Right hindlimb (tissue), 1 donor: ENCODE measurements around the gene TBX4.
"Not testable (repeated sequence)": the region's sequence is repeated elsewhere in the genome, so short reads cannot be mapped to it uniquely, and the experiment has no call there.

Experiments
- DNase-seq: peaks from one replicate; pipeline ENCODE4 v3.0.0-alpha.2; 2018

Gene TBX4

DNA sequence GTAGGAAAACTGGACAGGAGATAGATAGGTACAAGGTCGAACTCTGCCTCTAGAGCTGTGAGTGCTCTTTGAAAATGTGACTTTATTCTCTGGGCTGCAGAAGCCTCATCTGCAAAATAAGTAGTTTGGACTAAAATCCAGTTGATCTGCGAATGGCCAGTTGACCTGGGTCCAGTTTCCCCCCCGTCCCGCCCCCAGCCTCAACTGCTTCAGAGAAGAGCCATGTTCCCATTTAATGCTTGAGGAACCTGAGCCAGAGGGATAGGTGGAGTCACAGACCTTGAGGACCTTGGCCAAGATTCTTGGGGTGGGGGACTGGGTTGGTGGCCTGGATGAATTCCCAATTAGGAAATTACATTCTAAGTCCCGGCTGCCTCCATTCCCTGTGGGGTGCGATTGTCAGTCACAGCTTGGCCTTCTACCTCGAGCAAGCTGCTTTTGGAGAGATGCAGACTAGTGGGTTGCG is 38.5 kb upstream of the TBX4 start:
- peak; percentile 26 for DNase-seq

DNA sequence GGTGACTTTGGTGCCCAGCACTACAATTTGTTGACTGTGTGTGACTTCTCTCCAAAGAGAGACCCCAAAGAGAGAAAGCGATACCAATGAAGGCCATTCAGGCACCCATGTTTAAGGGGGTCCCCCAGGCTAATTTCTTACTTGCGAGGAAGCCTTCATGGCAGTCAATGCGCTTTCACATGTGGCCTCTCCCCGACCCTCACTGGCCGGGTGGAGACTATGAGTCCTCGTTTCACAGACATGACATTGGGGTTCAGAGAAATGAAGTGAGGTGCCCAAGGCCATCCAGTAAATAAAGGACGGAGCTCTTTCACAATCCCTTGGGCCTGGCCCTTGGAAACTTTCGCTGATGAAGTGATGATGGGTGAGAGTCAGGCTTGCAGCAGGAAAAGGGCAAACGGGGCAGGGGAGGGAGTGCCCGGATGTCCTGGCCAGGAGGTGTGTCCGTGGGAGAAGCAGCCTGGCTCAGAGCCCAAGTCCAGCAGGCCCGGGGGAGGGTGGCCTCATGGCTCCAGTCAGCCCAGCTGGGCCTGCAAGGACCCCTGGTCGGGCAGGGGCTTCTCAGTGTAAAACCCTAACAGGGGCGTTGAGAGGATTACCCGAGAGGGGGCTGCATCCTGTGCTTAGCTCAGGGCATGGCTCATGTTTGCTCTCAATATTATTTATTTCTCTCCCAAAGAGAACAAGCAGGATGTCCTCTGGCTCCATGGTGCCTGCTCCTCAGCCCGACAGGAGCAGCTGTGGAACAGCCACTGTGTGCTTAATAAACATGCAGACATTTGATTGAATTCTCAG is 37.9 kb upstream of the TBX4 start:
- peak; percentile 46 for DNase-seq

DNA sequence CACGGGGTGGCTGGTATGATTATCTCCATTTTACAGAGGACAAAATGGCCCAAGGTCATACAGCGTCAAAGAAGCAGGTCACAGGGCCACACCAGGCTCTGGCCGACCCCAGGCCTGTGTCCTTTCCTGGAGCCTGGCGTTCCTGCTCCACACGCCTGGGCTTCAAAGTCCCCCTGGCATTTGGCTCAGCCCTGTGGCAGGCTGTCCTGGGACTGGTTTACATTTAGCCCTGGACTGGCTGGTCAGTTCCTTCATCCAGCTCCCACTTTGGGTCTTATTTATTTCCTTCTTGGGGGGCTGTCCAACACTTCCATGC is 37.3 kb upstream of the TBX4 start:
- DNase-seq = no peak

DNA sequence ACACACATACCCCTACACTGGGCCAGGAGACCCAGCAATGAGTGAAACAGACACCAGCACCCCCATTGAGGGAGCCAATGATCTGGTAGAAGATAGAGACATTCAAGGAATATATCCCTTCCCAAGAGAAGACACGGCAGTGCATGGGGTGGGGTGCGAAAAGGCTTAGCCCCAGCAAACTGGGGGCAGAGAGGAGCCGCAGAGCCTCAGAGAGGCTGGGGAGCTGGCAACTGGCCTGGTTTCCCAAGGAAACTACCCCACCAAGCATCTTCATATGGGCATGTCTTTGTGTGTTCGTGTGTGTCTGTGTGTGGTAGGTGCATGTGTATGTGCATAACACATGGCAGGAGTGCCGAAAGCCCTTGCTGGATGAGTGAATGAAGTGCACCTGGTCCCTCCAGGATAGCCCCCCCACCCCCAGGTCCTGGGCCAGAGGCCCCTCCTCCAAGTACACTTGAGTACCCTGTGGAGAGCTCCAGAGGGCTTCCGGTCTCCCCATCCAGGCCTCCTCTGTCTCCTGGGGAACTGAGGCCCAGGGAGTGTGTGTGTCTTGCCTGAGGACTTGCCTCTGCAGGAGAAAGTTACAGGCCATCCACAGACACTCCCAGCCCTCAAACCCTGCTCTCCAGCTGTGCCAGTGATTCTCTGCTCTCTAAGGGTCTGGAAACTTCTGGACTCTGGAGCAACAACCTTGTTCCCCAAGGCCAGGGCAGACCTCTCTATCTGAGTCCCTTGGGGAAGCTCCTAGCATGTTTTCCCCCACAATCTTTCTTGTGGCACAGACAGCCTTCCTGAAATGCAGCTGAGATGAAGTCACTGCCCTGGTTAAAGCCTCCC is 36.6 kb upstream of the TBX4 start:
- peak; percentile 31 for DNase-seq

DNA sequence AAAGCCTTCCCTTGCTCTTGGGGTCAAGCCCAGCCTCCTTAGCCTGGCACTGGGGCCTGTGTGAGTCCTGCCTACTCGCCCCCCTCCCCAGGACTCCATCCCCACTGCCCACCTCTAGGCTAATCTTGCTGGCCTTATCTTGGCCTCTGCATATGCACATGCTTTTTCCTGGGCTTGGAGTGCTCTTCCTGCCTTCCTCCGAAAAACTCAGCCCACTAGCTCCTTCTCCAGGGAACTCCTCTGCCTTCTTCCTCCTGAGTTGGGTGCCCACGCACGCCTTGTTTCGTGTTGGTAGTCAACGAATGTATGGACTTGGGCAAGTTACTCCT is 36.0 kb upstream of the TBX4 start:
- peak; percentile 28 for DNase-seq

DNA sequence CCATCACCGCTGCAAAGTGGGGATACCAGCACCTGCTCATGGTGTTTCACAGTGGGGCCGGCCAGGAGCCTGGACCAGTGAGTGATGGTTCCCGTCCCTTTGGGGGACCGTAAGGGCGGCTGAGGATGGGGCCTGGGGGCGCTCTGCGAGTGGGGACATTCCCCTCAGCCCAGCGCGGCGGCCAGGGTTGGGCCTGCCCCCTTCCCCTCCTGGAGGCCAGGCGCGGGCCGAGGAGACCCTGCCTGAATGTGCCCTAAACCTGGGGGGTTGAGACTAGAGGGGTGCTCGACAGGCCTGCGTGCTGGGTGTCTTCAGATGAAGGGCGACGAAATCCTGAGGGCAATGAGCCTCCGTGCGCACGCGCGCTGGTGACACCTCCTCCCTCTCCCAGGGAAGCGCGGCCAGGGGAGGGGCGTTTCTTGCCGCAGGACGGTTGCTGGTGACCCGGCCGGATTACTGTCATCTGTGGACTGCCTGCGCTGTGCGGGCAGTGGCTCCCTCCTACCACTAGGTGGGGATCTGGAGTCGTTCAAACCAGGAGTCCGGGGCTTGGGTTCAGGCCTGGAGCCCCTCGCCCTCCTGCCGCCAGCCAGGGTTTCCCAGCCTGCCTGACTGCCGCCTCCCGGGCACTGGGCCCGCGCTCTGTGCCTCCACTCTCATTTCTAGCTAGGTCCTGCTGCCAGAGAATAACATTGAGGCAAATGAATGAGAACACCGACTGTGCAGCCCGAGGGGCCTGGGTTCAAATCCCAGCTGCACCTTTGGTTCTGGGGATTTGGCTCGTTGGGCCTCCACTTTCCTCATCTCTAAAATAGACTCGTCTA is 35.5 kb upstream of the TBX4 start:
- DNase-seq = peak; percentile 94

DNA sequence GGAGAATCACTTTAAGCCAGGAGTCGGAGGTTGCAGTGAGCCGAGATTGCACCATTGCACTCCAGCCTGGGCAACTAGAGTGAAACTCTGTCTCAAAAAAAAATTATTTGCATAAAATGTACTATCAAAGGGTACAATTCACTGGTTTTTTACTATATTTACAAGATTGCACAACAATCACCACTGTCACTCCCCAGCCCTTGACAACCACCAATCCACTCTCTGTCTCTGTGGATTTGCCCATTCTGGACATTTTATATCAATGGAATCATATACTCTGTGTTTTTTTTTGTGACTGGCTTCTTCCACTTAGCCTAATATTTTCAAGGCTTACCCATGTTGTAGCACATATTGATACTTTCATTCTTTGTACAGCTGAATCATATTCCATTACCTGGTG is 33.8 kb upstream of the TBX4 start:
- no peak for DNase-seq

DNA sequence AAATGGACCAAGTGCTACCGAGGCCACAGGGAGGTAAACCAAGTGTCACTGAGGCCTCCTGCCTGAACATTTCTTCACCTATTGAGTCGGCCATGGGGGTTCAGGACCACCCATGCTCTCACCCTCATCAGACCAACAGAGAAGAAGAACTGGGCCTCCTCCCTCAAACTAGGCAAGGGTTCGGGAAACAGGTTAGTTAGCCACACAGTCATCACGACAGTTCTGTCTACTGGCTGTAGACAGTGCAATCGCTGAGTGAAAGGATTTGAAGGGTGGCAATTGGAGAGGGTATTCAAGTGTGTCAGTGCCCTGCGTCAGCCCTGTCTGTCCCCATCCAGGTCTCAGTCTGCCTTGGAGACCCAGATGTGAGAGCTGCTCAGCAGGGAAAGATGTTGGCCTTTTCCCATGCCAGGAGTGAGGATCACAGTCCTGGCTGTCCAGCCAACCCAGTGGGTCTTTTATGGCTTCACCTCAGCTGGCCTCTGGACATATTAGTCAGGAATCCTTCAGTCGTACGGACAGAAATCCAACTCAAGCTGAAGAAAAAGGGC is 32.7 kb upstream of the TBX4 start:
- no peak for DNase-seq

DNA sequence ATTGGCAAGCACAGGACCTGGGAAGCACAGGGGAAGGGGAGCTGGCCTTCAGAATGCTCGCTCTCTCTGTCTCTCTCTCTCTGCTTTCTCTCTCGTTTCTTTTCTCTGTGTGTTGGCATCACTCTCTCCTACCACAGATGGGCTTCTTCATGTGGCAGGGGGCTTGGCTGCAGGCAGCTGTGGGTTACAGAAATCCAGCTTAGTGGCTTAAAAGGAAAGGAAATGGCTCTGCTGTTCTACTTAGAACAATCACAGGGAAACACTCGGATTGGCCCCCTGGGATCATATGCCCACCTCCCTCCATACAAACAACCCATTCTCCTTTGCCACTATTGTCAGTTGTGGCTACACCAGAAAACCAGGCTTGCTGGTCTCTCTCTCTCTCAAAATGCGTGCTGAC is 32.2 kb upstream of the TBX4 start:
- no peak for DNase-seq

DNA sequence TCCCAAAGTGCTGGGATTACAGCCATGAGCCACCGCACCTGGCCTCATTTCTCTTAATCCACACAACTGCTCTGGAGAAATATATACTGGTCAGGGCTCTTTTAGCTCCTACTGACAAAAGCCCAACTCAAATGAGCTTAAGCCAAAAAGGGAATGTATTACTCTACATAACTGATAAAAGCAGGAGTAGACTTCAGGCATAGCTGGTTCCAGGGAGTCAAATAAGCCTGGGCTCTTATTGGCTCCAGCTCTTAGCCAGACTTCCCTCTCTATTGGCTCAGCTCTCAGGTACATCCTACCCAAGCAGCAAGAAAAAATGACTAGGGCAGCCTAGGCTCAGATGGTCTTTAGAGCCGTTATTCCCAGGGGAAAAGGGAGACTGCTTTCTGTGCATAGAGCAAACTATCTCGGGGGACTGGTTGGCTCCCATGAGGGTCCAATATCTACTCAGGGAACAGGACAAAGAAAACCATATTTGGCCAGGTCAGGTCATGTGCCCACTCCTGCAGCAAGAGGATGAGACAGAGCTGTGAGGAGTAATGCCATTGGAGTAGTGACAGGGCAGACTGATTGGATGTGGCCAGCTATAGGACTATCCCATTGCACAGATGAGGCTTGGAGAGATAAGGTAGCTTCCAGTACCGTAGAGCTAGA is 31.4 kb upstream of the TBX4 start:
- DNase-seq = no peak

DNA sequence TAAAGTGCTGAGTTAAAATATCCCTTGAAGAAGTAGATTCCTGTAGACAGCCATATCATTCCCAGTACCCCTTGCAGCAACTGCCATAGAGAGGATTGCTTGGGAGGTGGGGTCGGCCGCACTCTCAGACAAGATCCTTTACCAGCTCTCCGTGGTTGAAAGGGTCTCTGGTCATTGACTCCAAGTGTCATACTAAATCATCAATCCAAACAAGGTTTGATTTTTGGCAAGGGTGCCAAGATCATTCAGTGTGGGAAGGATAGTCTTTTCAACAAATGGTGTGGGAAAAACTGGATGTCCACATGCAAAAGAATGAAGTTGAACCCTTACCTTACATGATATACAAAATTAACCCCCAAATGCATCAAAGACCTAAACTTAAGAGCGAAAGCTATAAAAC is 30.8 kb upstream of the TBX4 start:
- no peak for DNase-seq

DNA sequence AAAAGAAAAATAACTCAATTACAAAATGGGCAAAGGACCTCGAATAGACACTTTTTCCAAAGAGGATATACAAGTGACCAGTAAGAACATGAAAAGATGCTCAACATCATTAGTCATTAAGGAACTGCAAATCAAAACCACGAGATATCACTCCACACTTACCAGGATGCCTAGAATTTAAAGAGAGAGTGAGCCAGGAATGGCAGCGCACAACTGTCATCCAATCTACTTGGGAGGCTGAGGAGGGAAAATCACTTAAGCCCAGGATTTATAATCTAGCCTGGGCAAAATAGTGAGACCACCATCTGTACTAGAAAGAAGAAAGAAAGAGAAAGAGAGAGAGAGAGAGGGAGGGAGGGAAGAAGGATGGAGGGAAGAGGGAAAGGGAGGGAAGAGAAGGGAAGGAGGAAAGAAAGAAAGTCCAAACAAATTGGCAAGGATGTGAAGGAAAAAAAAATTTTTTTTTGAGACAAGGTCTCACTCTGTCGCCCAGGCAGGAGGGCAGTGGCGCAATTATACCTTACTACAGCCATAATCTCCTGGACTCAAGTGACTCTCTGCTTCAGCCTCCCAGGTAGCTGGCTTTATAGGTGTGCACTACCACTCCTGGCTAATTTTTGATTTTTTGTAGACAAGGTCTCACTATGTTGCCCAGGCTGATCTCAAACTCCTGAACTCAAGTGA is 30.0 kb upstream of the TBX4 start:
- no peak for DNase-seq

DNA sequence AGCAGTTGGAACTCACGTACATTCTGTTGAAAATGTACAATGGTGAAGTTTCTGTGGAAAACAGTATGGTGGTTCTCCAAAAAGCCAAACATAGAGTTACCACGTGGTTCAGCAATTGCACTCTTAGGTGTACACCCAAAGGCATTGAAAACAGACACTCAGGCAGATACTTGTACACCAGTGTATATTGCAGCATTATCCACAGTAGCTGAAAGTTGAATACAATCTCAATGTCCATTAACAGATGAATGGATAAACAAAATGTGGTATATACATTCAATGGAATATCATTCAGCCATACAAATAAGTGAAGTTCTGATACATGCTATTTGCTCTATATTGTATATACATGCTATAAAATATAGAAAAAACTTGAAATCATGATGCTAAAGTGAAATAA is 29.4 kb upstream of the TBX4 start:
- no peak for DNase-seq

DNA sequence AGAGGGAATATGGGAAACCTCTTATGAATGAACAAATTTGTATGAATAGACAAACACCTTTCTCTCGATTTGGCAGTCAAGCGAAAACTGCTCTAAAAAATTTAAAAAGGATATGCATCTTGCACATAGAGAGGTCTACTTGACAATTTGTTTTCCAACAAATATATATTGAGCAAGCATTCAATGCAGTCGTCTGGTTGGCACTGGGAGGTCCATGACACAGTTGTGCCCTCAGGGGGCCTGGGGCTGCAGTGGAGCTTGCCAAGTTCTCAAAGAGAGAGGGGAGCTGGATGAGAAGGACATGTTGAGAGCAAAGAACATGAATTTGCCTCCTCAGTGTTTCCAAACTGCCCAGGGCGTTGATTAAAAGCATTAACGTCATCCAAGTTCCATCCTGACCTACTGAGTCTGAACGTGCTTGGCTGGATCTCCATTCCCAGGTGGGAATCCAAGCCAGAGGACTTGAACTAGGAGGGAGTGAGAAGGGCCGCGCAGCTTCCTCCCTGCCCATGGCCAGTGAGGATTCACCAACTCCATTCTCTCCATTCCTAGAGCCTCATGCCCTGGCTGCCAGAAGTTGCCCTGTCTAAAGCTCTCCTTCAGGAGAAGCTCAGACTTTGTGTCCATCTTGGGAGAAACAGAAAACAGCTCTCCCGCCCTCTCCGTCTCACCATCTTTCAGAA is 28.1 kb upstream of the TBX4 start:
- DNase-seq = no peak

DNA sequence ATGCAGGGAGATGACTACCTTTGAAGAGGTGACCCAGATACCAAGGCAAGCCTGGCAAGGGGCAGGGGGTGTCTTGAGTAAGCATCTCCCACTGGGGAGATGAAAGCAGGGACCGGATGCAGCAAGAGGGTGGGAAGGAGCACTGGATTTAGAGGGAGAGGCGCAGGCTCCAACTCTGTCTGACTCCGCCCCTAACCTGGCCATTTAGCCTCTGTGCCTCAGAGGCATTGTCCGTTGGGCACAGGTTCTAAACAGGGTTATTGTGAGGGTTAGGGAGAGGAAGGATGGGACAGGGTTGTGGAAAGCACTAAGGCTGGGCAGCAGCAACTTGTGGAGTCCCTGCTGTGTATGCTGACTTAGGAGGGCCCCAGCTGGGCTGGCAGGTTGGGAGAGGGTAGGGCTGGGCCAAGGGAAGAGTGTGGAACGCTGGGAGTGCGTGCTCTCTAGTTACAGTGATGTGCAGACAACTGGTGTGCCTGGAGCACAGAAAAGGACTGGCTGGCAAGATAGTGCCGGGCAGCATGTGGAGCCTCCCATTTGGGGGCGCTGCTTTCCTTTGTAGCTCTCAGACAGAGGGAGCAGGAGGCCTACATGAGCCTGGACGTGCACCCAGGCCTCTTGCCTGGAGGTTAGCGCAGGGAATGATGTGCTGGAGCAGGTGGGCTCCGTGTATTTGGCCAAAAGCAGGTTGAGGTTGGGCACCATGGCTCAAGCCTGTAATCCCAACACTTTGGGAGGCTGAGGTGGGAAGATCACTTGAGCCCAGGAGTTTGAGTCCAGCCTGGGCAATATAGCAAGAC is 26.3 kb upstream of the TBX4 start:
- DNase-seq = no peak

DNA sequence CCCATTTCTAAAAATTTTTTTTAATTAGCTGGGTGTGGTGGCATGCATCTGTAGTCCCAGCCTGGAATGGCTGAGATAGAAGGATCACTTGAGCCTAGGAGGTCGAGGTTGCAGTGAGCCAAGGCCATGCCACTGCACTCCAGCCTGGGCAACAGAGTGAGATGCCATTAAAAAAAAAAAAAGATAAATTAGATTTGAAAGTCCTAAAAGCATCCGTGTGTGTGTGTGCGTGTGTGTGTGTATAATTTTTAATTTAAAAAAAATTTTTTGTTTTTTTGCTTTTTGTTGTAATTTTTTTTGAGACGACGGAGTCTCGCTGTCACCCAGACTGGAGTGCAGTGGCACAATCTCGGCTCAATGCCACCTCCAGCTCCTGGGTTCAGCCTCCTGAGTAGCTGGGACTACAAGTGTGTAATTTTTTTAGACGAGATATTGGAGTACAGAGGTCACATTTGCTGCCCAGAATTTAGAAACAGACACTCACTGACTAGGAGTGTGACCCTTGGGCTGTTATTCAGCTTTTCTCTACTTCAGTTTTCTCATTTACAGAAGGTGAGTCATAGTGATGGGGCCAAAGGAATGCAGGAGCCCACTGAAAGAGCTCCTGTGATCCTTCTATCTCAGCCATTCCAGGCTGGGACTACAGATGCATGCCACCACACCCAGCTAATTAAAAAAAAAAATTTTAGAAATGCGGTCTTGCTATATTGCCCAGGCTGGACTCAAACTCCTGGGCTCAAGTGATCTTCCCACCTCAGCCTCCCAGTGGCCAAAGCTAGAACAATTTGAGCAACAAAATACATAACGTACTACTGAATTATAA is 25.5 kb upstream of the TBX4 start:
- no peak for DNase-seq

DNA sequence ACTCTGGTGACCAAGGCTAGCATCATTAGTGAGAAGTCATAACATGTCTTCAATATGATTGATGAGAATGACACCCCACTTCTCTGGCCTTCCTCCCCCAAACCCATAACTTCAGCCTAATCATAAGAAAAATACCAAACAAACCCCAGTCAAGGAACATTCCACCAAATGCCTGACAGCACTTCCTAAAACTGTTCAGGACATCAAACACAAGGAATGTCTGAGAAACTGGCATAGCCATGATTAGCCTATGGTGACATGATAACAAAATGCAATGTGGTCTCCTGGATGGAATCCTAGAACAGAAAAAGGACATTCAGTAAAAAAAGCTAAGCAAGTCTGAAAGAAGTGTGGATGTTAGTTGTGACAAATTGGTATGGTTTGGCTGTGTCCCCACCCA is 24.7 kb upstream of the TBX4 start:
- no peak for DNase-seq

DNA sequence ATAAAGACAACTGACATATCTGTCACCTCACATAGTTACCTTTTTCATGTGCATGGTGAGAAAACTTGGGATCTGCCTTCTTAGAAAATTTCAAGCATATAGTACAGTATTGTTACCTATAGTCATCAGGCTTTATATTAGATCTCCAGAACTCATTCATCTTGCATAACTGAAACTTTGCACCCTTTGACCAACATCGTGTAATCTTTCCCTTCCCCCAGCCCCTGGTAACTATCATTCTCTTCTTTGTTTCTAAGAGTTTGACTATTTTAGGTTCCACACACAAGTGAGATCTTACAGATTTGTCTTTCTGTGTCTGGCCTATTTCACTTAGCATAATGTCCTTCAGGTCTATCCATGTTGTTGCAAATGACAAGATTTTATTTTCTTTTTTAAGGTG is 22.9 kb upstream of the TBX4 start:
- DNase-seq = no peak

DNA sequence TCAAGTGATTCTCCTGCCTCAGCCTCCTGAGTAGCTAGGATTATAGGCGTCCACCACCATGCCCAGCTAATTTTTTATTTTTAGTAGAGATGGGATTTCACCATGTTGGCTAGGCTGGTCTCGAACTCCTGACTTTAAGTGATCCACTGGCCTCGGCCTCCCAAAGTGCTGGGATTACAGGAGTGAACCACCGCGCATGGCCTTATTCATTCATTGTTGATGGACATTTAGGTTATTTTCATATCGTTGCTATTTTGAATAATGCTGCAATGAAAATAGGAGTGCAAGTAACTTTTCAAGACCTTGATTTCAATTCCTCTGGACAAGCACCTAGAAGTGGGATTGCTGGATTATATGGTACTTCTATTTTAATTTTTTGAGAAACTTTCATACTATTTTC is 22.4 kb upstream of the TBX4 start:
- DNase-seq = not testable (repeated sequence)
